Activated T-helper 1 cell treated with Interleukin-2 at 50 U/mL for 16 hours (primary cell): ENCODE data around the gene MBD5.
"Not testable (repeated sequence)": the region's sequence is repeated elsewhere in the genome, so short reads cannot be mapped to it uniquely, and the experiment has no call there.

ENCODE experiments used
- DNase-seq: peaks from one replicate; pipeline ENCODE4 v3.0.0-alpha.2; 2020; ENCODE audit warnings: low read depth

MBD5 gene

DNA sequence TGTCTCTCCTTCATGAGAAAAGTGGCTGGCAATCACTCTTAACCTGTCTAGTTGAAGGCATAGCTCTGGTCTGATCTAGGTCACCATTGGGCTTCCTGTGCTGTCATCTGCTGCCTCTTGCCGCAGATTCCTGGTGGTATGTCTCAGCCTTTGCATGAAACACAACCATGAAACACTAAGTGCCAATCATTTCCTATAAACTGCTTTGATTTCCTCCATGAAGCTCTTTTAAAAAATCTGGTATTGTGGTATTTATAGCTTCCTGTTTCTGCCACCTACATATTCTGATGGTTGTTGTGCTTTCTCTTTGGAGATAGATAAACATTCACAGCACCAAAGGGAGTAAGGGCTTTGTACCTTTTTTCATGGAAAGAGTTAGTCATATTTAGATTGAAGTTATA is 503.6 kb downstream of the MBD5 start:
- peak; percentile 38 for DNase-seq

GRCh38 chr2:148525130-148525529 is 504.2 kb downstream of the MBD5 start:
- no peak for DNase-seq

DNA sequence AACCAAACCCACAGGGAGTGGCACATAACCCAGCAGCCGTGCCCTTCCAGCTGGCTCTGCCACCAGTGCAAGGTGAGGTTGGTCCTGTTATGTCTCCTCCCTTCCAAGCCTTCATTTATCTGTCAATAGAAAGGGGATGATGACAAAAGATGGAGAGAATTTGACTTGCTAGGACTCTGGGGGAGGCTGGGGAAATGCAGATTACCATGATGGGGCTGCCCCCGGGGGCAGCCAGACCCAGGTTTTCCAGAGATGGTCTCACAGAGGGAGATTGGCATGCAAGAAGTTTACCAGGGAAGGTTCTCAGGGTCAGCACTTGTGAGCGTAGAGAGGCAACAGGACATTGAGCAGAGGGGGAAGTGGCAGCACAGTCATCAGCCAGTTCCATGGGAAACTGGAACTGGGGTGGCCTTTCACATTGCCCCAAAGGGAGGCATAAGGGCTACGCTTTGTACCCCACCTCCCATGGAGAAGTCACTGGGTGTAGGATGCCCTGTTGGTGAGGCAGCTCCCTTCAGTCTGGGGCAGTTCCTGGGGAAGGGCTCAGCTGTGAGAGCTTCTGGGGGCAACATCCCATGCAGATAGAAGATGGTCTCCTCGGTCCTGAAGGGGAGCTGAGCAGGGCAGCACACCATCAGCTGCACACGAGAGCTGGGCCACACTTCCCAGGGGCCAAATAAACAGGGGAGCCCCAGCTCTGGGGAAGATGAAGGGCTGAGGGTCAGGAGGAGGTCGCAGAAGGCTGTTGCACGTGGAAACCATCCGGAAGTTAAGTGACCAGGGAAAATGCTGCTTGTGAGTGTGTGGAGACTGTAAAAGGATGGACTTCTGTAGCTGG is 505.8 kb downstream of the MBD5 start:
- DNase-seq, result no peak

DNA sequence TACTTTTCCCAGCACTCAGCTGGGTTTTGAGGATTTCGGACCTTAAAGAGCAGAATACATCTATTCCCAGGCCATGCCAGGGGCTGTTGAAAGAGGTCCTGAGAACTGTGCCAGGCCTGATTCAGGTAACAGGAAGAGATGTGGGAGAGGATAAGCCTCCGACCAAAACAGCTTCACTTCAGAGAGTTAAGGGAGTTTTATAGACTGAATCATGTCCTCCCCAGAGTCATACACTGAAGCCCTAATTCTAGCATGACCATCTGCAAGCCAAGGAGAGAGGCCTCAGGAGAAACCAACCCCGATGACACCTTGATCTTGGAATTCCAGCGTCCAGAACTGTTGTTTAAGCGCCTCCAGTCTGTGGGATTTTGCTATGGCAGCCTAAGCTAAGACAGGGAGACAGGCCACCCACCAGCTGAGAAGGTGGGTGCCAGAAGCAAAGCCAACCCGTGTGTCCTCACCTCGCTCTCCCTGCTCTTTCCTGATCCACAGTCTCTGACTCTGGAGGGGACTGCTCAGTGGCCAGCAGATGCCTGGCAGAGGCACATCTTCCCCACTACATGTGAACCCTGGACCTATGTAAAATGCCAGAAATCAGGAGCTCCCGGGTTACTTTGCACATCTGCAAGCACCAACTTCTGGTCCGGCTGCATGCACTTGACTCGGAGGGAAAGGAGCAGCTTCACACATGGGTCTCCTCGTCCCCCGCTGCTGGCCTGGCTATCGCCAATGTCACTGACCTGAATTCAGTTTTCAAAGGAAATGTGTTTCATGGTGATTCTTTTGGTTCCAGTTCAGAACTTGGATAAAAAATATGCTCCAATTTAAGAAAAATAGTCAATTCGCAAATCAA is 506.8 kb downstream of the MBD5 start:
- DNase-seq, result no peak

DNA sequence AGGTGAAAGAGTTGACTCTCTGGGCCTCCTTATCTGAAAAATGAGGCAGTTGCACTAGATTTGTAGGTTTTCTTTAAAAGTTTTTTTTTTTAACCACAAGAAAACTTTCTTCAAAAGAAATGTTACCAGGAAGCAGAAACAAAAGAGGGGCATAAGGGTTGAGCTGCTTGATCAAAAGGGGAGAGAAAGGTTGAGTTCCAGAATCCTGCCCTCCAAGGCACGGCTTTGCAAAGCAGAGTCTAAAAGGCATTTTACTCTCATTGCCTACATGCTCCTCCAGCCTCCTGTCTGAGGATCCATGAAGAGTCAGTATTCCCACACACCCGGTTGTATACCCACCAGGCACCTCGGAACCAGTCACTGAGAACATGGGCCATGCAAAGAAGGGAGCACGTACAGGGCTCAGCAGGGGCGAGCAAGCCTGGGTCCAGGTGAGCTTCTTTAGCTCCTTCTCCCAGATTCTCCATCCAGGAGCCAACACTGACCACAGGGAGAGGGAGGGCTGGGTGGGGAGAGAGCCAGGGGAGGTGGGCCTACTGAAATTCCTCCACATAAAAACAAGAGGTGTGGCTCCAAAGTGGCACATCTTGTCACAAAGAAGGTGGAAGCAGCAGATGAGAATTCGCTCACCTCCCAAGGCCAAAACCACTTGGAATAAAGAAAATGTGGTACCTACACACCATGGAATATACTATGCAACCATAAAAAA is 507.6 kb downstream of the MBD5 start:
- no peak for DNase-seq

GRCh38 chr2:148529745-148530144 is 508.9 kb downstream of the MBD5 start:
- no peak for DNase-seq

DNA sequence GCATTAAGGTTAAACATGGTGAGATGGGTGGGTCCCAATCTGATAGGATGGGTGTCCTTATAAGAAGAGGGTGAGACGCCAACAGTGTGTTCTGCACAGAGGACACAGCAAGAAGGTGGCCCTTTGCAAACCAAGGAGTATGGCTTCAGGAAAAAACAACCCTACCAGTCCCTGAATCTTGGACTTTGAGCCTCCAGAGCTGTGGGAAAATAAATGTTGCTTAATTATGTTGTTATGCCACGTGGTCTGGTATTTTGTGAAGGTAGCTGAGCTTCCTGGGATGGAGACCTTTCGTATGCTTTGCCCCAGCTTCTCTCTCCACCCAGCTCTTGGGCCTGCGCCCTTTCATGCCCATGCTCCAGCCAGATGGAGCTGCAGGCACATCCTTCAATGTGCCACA is 509.5 kb downstream of the MBD5 start:
- DNase-seq, result no peak

GRCh38 chr2:148531235-148531634 is 510.3 kb downstream of the MBD5 start:
- no peak for DNase-seq

- no peak for DNase-seq
These were observed 511.0 kb downstream of the MBD5 start for GRCh38 chr2:148531669-148532428.

DNA sequence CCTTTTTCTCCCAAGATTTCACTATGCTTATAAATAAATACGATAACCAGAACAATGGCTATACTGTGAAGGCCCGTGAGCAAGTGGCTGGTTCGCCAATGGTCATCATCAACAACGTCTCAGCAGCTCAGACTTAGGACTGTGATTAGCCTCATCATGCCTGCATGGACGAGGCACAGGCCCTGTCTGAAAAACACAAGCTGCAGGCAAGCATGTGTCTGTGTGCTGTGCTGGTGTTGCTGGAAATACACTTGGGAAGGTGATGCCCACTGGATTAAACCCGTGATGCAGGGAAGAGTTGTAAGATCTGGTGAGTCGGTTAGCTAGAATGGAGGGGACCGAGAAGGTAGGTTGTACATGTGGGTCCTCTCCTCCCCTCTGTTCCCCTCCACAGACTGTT is 512.1 kb downstream of the MBD5 start:
- no peak for DNase-seq

- DNase-seq, result no peak
These were observed 512.8 kb downstream of the MBD5 start for GRCh38 chr2:148533685-148534084.

DNA sequence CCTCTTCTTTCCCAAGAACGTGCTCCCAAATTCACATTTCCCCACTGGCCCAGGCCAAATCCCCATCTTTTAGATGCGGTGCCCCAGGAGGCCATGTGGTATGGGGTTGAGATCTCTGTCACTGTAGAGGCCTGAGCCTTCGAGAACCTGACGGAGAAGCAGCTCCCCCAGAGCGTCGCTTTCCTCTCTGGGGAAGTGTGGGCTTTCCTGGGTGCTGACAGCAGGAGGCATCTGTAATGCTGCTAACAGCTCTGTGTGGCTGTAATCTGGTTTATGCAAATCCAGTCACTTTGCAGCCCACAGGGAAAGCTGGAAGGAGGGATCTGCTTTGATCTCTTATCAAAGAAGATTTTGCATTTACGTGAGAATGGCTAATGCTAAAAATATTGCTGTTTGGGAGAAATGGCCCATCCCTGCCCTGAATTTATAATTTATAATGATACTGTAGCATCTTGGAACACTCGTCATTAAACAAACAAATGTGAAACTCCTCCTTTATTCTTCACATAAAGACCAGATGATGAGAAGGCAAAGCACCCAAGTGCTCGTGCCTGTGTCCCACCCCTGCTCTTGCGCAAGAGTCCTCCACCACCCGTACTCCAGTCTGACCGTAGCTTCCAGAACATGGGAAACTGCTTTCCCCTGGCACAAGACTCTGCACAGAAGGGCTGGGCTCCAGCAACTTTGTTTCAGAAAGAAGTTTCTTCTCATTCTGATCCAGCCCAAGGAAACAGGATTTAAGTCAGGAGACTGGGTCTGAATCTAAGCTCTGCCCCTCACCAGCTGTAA is 513.7 kb downstream of the MBD5 start:
- no peak for DNase-seq

DNA sequence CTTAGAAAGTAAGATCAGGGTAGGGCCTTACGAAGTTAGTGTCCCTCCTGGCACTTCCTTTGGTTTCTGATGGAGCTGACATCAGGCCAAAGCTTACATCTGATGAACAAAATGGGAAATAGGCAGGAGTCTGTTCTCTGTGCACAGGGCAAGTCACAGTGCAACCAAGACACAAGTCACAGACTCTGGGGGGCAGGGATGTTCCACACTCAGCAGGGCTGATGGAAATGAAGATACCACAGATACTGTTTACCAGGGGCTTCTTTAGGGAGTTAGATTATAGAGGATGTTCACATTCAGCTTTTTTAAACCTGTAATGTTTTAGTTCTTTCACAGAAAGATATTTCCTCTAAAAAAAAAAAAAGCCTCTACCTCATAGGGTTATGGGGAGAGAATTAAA is 517.5 kb downstream of the MBD5 start:
- DNase-seq, result no peak

GRCh38 chr2:148540022-148540421 is 519.1 kb downstream of the MBD5 start:
- peak; percentile 13 for DNase-seq

DNA sequence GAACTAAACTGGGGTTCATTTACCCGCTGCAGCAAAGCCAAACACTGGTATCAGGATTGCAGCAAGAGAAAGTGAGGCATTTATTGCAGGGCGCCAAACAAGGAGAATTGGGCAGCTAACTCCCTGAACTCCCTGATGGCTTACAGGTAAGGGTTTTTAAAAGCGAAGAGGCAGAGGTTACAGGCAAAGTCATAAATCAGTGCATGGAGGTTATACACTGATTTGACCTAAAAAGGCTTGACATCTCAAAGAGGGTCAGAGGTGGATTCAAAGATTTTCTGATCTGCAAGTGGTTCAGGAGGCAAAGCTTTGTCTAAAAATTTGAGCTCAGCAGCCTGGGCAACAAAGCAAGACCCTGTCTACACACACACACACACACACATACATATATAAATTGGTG is 520.9 kb downstream of the MBD5 start:
- no peak for DNase-seq

- DNase-seq, result no peak
These were observed 521.7 kb downstream of the MBD5 start for GRCh38 chr2:148542614-148543013.

DNA sequence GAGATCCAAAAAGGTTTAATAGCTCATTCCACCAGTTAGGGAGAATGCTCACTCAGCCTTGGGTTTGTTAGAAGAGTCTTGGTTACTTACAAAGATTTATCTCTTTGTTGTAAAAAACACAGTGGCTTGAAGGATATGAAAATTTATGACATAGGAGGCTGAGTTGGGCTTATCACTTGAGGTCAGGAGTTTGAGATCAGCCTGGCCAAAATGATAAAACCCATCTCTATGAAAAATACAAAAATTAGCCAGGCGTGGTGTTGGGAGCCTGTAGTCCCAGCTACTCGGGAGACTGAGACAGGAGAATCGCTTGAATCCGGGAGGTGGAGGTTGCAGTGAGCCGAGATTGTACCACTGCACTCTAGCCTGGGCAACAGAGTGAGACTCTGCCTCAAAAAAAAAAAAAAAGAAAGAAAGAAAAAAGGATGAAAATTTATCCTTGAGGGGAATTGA is 522.2 kb downstream of the MBD5 start:
- not testable (repeated sequence) for DNase-seq

DNA sequence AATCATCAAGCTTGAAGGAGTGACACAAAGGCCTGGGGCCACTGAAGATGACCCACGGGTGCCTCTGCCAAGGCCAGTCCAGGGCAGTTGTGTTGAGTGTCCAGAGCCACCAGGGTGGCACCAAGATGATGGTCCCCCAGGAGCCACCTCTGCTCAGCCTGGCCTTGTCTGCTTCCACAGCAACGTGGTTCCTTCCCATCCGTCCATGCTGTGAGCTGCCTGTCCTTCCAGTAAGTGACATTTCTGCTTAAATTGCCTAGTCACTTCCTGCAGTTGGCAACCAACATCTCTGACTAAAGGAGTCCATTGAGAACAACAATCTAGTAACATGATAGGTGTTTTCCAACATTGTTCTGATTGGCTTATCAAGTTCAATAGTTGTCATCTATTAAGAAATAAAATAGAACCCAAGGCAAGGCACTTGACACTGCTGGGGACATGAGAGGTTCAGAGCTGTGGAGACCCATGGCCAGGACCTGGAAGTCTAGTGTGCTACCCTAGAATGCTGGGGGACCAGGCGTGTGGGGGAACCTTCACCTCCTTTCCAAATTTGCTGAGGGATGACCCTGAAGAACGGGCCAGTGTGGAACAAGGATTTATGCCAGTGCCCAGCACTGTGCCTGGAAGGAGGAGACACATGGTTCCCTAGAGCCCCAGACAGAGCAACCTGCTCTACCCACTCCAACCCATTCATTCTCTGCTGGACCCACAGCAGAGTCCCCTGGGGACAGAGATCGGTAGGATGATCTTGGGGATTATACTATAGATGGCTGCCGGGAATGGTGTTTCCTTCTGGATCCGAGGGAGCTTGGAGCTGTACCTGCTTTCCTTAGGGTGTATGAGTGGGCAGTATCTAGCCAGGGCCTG is 524.7 kb downstream of the MBD5 start:
- DNase-seq, result no peak

DNA sequence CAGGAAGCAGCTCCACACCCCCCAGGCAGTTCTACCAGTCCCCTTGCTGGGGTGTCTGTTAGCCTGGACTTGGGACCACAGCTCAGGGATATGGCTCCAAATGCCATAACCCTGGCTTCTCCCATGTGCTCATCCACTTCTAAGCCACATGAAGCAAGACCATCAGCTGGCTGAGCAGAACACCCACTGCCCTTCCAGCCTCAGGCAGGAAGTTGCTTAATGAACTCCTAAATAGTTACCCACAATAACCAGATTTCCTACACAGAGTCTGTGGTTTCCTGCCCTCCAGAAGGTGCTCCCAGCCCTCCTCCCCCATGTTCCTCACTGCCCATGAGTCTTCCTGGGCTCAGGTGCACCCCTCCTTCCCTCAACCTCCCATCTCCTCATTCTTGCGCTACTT is 525.4 kb downstream of the MBD5 start:
- no peak for DNase-seq
